Umbilical cord (tissue), 2 donors: ENCODE results near the gene CLEC4G. TPM values are rescaled to one million over a fixed set of nuclear protein-coding genes. Genes with fewer than 3 reads are reported as not detected.

Source experiments
- DNase-seq: peaks from one replicate; pipeline ENCODE4 v3.0.0-alpha.2; 2015; ENCODE audit warnings: low spot score
- total RNA-seq: library from RNA; depleted of rRNA; stranded (reverse); fragments of >200 nt; gene quantifications from one replicate; pipeline ENCODE4 v1.2.3, GENCODE V29; 2014; ENCODE audit warnings: low replicate concordance; ENCODE audit not compliant: insufficient read depth

The CLEC4G gene
- total RNA-seq, 1 donor from 2014 or later: 1.2 TPM

DNA sequence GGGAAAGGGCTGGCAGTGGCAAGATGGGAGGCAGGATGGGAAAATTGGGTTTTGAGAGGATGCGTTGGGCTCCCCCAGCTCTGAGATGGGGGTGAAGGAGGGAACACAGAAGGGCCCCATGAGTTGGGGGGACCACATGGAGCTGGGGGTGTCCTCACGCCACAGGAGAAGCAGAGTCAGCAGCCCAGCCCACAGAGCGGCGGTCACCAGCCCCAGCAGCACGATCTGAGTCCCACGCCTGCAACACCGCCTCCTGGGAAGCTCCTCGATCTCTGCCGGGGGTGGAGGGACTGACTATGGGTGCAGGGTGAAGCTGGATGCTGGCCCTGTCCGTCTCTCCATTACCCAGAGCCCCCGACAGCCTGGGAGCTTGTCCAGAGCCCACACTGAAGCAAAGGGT is 33.3 kb downstream of the CLEC4G start:
- DNase-seq: no peak

DNA sequence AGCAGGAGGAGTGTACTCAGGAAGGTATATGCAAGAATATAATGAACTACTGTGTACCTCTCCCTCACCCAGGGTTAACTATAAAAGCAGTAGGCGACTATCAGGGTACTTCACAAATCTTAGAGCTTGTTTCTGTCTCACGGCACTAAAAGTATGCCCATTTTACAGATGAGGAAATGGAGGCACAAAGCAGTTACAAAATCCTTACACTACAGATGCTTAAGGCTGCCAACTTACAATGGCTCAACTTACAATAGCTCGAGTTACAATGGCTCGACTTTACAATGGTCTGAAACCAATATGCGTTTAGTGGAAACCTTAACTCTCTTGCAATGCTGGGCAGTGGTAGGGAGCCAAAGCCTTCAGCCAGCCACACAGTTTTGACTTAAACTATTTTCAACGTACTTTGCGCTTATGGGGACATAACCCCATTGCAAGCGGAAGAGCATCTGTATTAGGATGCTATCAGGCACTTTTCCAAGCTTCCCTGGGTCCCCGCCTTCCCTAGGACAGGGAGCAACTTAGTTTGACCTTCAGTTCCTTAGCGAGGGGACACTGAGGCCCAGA is 34.1 kb downstream of the CLEC4G start:
- DNase-seq: no peak

DNA sequence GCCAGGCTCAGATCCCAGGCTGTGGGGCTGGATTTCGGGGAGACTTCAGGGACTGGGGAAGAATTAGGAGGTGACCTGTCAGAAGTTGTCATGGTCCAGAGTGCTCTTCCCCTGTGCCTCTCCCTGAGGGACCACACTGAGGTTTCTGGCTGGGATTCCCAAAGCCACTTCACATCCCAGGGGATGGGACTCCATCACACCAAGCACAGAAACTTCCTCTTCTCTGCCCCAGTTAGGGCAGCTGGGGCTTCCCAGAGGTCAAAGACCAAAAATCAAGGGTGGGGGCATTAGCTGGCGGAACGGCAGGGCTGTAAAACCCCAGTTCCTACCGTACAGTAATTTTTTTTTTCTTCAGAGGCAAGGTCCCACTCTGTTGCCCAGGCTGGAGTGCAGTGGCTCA is 37.4 kb downstream of the CLEC4G start:
- no peak for DNase-seq

DNA sequence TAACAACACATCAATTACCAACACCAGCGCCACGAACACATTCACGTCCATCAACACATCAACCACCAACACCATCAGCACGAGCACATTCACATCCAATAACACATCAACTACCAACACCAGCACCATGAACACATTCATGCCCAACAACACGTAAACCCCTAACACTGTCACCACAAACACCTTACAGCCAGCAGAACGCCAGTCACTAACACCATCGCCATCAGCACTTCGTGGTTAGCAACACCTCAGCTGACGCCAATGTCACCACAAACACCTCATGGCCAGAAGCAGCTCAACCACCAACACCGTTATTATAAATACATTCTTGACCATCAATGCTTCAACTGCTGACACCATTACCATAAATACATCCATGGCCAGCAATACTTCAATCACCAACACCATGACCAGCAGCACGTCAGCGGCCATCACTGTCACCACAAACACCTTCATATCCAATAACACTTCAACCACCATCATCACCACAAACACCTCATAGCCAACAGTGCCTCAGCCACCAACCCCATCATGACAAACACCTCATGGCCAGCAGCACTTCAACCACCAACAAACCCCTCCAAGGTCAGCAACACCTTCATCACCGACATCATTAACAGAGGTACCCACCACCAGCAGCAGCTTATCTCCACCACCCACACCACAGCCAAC is 39.4 kb downstream of the CLEC4G start:
- DNase-seq: no peak

DNA sequence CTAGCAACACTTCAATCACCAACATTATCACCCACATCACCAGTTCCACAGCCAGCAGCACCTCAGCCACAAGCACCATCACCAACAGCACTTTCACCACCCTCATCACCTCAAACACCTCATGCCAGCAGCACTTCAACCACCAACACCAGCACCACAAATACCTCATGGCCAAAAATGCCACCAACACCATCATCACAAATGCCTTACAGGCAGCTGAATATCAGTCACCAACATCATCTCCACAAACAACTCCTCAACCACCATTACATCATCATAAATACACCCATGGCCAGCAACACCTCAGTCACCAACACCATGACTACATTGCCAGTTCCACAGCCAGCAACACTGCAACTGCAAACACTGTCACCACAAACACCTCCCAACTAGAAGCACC is 40.4 kb downstream of the CLEC4G start:
- no peak for DNase-seq

DNA sequence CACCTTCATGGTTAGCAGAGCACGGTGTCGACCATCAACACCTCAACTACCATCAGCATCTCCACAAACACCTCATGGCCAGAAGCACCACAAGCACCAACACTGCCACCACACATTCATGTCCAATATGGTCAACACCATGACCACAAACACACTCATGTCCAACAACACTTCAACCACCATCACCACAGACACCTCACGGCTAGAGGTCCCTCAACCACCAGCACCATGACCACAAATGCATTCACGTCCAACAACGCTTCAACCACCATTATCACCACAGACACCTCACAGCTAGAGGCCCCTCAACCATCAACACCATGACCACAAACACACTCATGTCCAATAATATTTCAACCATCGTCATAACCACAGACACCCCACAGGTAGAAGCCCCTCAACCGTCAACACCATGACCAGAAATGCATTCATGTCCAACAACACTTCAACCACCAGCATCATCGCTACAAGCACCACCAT is 41.1 kb downstream of the CLEC4G start:
- no peak for DNase-seq

DNA sequence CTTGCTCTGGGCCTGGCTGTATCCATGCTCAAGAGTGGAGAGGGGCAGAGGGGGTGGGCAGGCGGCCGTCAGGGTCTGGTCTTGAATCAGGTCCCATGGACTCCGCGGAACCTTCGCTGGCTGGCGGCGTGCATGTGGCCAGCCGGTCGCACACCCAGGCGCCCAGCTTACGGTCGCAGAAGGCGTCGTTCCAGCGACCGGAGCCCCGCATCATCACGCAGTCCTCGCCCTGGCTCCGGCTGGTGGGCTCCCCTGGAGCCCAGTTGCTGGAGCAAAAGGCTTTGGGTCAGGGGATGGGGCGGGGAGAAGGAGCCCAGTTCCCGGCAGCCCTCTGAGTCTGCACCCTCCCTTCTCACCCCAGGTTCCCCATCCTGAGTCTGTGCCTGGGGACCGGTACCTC is 42.7 kb downstream of the CLEC4G start:
- no peak for DNase-seq

DNA sequence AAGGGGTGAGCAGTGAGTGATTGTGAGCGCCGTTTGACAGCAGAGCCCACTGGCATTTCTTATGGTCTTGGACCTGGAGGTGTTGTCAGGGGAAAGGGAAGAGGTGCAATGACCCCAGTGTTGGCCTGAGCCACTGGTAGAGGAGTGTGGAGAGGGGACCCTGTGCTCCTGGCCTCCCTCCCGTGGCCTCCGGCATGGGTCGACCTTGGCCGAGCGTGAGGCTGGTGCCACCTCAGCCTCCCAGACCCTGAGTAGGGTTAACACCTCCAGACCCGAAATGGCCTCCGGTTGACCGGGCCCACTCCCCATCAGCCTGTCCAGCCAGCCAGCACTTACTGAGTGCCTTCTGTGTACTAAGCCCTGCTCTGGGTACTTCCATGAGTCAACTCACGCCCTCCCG is 44.7 kb downstream of the CLEC4G start:
- no peak for DNase-seq

DNA sequence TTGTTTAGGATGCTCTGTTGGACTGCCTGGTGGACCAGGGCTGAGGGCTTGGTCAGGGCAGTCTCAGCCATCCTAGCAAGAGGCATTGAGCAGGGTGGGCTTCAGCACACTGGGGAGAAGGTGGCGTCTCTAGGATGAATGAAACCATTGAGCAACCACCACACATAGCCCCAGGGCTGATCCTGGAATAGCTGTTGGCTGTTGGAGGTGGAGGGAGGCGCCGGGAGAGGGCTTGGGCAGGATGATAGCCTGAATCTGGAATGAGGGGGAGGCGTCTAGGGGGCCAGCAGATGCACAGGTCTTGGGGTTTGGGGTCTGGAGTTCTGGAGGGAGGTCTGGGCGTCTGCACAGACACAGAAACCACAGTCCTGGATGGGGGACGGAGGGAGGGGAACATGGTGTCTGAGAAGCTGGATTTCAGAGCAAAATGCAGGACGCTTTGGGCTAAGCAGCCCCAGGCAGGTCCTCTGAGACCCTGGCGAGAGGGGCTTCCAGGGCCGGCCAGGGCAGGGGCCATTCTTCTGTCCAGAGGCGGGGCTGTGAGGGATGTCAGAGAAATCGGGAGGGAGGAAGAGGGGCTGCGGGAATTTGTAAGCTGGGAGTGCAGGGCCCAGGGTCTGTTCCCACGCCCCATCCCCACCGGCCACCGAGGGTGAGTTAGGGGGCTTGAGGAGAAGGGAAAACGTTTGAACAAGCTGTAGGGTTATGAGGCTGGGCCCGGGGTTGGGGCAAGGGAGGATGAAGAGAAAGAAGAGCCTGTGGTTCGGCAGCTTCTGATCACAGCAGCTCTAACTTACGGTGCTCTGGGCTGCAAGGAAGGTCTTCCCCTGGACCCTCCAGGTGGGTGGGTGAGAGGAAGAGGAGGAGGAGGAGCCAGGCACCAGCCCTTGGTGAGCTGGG is 46.1 kb downstream of the CLEC4G start:
- DNase-seq: no peak

DNA sequence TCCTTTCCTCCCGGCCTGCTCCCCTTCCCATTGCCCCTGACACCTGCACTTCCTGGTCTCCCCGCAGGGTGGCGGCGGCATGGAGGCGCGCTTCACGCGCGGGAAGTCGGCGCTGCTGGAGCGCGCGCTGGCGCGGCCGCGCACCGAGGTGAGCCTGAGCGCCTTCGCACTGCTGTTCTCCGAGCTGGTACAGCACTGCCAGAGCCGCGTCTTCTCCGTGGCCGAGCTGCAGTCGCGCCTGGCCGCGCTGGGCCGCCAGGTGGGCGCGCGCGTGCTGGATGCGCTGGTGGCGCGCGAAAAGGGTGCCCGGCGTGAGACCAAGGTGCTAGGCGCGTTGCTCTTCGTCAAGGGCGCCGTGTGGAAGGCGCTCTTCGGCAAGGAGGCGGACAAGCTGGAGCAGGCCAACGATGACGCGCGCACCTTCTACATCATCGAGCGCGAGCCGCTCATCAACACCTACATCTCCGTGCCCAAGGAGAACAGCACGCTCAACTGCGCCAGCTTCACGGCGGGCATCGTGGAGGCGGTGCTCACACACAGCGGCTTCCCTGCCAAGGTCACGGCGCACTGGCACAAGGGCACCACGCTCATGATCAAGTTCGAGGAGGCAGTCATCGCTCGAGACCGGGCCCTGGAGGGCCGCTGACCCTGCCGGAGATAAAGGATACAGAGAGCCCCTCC is 49.6 kb downstream of the CLEC4G start:
- DNase-seq: no peak

DNA sequence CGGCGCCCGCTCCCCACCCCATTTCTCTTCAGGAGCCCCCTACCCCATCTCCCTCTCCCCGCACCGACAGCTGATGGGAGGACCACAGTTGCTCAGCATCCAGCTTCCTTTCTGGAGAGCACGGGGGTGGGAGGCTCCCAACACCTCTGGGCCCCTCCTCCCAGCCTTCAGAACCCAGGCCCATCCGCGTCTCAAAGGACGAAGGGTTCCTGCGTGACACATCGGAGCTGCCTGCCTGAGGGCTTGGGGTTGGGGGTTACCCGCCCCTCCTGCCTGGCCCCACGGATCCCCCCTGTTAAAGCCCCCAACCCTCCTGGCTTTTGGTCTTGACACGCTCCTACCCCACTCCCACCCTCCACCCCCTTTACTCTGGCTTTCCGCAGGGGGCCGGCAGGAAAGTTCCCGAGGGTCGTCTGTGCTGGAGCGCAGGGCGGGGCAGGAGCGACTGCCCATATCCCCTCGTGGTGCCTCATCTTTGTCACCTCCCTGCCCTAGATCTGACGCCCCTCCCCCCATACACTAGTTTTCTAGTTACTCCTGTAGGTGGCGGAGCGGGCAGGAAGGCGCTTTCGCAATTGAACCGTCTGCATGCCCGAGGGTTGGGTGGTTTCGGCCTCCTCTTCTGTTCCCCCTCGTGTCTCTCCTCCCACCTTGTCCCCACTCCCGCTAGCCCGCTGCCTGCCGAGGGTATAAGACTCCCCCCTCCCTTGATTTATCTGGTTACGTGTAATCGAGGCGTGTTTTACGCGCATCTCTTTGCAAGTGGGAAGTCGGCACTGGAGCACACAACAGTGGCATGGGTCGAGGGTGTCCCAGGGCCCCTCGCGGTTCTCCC is 50.4 kb downstream of the CLEC4G start:
- peak; percentile 82 for DNase-seq

DNA sequence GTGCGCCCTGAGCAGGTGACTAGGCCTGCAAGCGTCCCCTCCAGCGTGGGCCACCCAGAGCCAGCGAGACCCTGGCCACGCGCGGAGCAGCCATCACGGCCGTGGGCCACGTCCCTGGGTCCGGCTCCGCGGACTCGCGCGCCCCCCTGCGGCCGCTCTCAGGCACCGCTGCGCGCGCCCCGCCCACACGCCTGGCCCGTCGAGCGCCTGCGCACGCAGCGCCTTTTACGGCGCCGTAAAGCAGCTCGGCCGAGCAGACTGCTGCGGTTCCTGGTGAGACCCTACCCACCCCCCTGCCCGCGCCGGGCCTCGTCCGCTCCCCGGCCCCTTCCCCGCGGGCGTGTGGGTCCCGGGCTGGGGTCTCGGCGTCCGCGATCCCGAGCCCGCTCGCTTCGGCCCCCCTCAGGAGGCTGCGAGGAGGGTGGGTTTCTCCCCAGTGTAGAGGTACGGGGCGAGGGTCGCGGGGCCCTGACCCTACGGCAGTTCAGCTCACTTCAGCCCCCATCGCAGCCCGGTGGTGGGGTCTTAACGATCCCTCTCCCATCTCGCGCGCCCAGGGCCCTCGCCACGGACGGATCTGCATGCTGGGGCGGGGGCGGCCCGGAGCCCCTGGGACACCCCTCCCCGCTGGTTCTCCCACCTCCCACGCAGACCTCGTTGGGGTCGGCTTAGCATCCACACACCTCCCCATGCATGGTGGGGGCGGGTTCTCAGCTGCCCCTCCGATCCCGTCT is 51.1 kb downstream of the CLEC4G start, which contains the start of gene TRAPPC5:
Gene TRAPPC5, plus strand, starts transcription at position 228 of the 734 bp plus-strand sequence. CDS start 1,421 bp downstream, outside the sequence.
- peak; percentile 87 for DNase-seq

DNA sequence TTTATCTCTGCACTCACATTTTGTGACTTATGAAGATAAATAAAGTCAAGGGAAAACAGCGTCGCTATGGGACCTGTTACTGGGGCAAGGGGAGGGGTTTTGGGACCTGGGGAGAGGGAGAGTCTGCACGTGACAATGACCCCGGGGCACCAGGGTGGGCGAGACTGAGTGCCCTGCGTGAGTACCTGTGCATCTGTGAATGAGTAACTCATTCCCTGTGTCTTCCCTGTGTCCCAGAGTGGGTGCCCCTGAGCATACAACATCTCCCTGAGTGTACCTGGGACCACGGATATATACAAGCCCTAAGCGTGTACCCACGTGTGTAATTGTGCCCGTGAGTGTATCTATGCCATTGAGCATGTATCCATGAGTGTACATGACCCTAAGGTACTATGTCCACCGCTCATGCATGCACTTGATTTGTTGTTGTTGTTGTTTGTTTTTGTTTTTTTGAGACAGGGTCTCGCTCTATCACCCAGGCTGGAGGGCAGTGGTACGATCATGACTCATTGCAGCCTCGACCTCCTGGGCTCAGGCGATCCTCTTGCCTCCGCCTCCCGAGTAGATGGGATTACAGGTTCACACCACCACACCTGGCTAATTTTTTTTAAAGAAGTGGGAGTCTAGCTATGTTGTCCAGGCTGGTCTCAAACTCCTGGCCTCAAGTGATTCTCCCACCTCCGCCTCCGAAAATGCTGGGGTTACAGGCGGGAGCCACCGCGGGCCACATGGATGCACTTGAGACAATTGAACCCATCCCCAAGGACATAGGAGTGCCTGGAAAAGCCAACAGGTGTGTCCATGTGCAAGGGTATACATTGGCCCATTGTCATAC is 51.9 kb downstream of the CLEC4G start:
- DNase-seq: no peak

DNA sequence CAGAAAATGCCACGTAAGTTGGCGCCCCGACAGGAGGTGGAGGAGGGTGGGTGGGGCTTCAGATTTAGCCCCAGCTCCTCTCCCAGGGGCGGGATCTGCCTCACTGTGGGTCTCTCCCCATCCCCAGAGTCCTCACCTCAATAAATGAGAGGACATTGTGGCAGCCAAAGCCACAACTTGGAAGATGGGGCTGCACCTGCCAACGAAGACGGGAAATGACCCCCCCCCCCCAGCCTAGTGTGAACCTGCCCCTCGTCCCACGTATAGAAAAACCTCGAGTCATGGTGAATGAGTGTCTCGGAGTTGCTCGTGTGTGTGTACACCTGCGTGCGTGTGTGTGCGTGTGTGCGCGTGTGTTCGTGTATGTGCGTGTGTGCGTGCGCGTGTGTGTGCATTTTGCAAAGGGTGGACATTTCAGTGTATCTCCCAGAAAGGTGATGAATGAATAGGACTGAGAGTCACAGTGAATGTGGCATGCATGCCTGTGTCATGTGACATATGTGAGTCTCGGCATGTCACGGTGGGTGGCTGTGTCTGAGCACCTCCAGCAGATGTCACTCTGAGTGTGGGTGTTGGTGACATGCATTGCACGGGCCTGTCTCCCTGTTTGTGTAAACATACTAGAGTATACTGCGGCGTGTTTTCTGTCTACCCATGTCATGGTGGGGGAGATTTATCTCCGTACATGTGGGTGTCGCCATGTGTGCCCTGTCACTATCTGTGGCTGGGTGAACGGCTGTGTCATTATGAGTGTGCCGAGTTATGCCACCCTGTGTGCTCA is 52.7 kb downstream of the CLEC4G start:
- no peak for DNase-seq
